Spleen (tissue), 7 donors: ENCODE results near the gene ARHGEF28.

Experiments
- CTCF ChIP-seq, 11 experiments: fragments of 200-600 bp in 7 of 11; fragments of 450-650 bp in 4 of 11; sonication (generic) in 4 of 11; IDR thresholded peaks in 8 of 11; conservative IDR thresholded peaks in 3 of 11; 1 replicate in 7 of 11; 2 replicates in 4 of 11; pipeline versions ENCODE4 v1.4.0 to v1.8.0; 2016 to 2021; ENCODE audit warnings: antibody characterized with exemption in 11 of 11, inconsistent platforms in 4 of 11, mild to moderate bottlenecking in 1 of 11
- POLR2A ChIP-seq, 3 donors: fragments of 450-650 bp; IDR thresholded peaks; one replicate each; pipeline ENCODE4 v1.5.1; 2017; ENCODE audit warnings: antibody characterized with exemption in 3 of 3, mild to moderate bottlenecking in 1 of 3
- POLR2AphosphoS5 ChIP-seq, 3 donors: sonication (generic); formaldehyde crosslinking; IDR thresholded peaks; one replicate each; pipeline ENCODE4 v1.5.1; 2017; ENCODE audit warnings: antibody characterized with exemption in 3 of 3
- donor health status: DM: no; HTN: no; CAD: no; lungs with moderate emphysema.
- donor health status: DM: no; HTN: no; CAD: no.
- donor health status: DM: no; HTN: no; CAD: no.

GRCh38 chr5:73820326-73820725 is 194.3 kb downstream of the ARHGEF28 start:
- TF ChIP-seq CTCF (IDR thresholded peaks at IDR 0.05 in 8 of 11, conservative IDR thresholded peaks at IDR 0.05 in 3 of 11) (no peak), POLR2A (IDR thresholded peaks at IDR 0.05) (no peak), POLR2AphosphoS5 (IDR thresholded peaks at IDR 0.05) (no peak)
